GM12872 (cell line): ENCODE data around the gene NFX1.

ENCODE experiments used
- TF ChIP-seq, protein P1 (sequence below): IDR thresholded peaks from 3 replicates; pipeline ENCODE4 v1.5.1; 2011; ENCODE audit warnings: low read depth, mild to moderate bottlenecking, low read length, moderate library complexity; ENCODE audit not compliant: insufficient read depth

NFX1 gene

GRCh38 chr9:33375841-33376321, 85.6 kb downstream of the NFX1 start:
- TF ChIP-seq, protein P1, sequence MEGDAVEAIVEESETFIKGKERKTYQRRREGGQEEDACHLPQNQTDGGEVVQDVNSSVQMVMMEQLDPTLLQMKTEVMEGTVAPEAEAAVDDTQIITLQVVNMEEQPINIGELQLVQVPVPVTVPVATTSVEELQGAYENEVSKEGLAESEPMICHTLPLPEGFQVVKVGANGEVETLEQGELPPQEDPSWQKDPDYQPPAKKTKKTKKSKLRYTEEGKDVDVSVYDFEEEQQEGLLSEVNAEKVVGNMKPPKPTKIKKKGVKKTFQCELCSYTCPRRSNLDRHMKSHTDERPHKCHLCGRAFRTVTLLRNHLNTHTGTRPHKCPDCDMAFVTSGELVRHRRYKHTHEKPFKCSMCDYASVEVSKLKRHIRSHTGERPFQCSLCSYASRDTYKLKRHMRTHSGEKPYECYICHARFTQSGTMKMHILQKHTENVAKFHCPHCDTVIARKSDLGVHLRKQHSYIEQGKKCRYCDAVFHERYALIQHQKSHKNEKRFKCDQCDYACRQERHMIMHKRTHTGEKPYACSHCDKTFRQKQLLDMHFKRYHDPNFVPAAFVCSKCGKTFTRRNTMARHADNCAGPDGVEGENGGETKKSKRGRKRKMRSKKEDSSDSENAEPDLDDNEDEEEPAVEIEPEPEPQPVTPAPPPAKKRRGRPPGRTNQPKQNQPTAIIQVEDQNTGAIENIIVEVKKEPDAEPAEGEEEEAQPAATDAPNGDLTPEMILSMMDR: no peak

GRCh38 chr9:33377089-33377715, 86.9 kb downstream of the NFX1 start:
- TF ChIP-seq, protein P1: no peak

DNA sequence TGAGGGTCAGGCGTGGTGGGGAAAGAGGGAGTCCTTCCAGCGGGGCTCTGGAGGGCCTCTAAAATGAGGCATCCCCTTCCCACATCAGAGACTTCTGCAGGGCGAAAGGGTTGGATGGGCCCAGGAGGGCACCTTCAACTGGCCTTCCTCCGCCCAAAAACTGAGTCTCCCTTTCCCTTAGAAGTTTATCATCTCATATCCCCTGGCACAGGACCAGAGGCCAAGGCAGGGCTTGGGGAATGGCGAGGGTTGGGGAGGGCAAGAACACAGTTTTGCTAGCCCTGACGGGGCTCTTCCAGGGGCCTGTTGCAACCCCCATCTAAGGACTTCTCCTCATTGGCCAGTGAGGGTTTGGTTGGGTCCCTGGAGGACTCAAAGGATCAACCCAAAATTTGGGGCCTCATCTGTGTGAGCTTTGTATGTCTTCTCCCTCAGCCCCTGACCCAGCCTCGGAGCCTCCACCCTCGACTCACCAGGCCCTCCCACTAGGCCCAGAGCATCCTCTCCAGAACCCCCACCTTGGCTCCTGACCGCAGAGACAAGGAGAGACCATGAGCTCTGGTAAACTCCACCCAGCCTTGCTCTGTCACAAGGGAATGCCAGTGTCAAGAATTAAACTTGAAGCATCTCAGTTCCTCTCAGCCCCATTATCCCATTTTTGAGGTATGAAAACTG, 87.9 kb downstream of the NFX1 start:
- TF ChIP-seq, protein P1: no peak

DNA sequence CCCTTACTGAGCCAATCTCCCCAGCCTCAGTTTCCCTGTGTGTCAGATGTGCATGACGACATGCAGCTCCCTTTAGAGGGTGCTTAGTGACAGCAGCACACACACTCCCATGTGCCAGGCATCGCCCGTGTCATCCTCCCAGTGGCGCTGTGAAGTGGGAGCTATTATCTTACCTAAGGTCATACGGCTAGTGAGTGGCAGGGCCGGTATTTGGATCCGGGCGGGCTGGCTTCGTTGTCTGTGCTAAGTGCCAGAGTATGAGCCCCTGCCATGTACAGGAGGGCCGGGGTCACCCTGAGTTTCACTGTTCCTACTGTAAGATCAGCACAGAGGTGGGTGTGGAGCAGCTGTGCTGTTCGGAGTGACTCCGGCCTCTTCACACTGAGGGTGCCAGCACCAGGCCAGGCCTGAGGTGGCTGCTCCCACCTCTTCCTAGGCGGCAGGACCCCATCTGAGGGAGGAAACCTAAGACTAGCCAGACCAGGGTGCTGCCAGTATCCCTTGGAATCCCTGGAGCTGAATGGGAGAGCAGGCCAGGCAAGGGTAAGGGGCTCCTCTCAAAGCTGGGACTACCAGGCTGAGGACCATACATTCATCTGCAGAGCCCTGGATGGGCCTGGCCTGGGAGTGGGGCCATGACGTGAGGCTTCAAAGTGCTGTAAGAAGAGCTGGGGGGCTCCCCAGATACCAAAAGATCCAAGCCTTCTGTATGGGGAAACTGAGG, 89.5 kb downstream of the NFX1 start:
- TF ChIP-seq, protein P1: no peak

GRCh38 chr9:33380390-33381094, 90.2 kb downstream of the NFX1 start:
- TF ChIP-seq, protein P1: no peak

GRCh38 chr9:33381231-33381791, 91.0 kb downstream of the NFX1 start:
- TF ChIP-seq, protein P1: no peak
